MM.1S (cell line): ENCODE measurements around the gene NTRK1.

Experiments used
- CTCF ChIP-seq: fragments of 300-600 bp; sonication (generic); IDR thresholded peaks from 2 replicates; pipeline ENCODE4 v1.5.1; 2016; ENCODE audit warnings: antibody characterized with exemption, low read length, mixed read lengths
- EZH2 ChIP-seq: fragments of 300-600 bp; sonication (generic); optimal IDR thresholded peaks from 2 replicates; pipeline ENCODE3; 2017; ENCODE audit warnings: low read depth, mild to moderate bottlenecking, antibody characterized with exemption, low read length, mixed read lengths
- EZH2phosphoT487 ChIP-seq: fragments of 300-600 bp; sonication (generic); IDR thresholded peaks from 2 replicates; pipeline ENCODE4 v1.6.1; 2018; ENCODE audit warnings: antibody characterized with exemption, low read length

GRCh38 chr1:156901590-156901900 is 40.9 kb downstream of the NTRK1 start:
- TF ChIP-seq CTCF (no peak), EZH2 (no peak), EZH2phosphoT487 (no peak)
